SK-N-SH (cell line): ENCODE measurements around the gene EQTN. TPM values are rescaled to one million over a fixed set of nuclear protein-coding genes. Genes with fewer than 3 reads are reported as not detected.

Experiments
- CTCF ChIA-PET: fragments of 300-600, 350-600 bp; formaldehyde crosslinking; extraction: SDS; loops from one replicate; lab custom pipeline; 2021; lab: Yijun Ruan, JAX
- POLR2A ChIA-PET: fragments of 350-600 bp; sonication (Branson Sonifier 250); formaldehyde crosslinking; extraction: SDS; loops from one replicate; lab custom pipeline; 2020; ENCODE audit warnings: antibody characterized with exemption, inconsistent platforms; lab: Yijun Ruan, JAX
- DNase-seq: peaks from one replicate; pipeline ENCODE4 v3.0.0; 2012
- H2AFZ ChIP-seq: fragments of 200-600 bp; sonication (generic); 2 replicates; pipeline ENCODE4 v1.8.1; 2016; ENCODE audit warnings: antibody characterized with exemption, mild to moderate bottlenecking, low read depth
- H3F3A ChIP-seq: fragments of 200-600 bp; sonication (generic); replicated peaks from 2 replicates; pipeline ENCODE3; 2016; ENCODE audit warnings: antibody characterized with exemption, mild to moderate bottlenecking; ENCODE audit not compliant: insufficient read depth
- H3K27ac ChIP-seq, 2 experiments: fragments of 200-500 bp in 1 of 2; fragments of 200-600 bp in 1 of 2; sonication (Bioruptor generic) in 1 of 2; sonication (generic), shearing (Covaris generic) in 1 of 2; 2 replicates each; pipeline versions ENCODE4 v1.5.1 to v1.6.1; 2014 to 2016; ENCODE audit warnings: low read depth in 2 of 2, inconsistent platforms in 1 of 2, low read length in 1 of 2, mild to moderate bottlenecking in 1 of 2, mixed read lengths in 1 of 2
- H3K27me3 ChIP-seq: fragments of 200-600 bp; sonication (generic), shearing (Covaris generic); 2 replicates; pipeline ENCODE4 v1.6.1; 2016; ENCODE audit warnings: mixed run types; ENCODE audit not compliant: insufficient read depth
- H3K36me3 ChIP-seq, 2 experiments: fragments of 200-500 bp in 1 of 2; fragments of 200-600 bp in 1 of 2; sonication (Bioruptor generic) in 1 of 2; sonication (generic) in 1 of 2; replicated peaks in 1 of 2; 2 replicates each; pipeline versions ENCODE3 to v1.5.1; 2014 to 2016; ENCODE audit warnings: low read length in 1 of 2, mild to moderate bottlenecking in 1 of 2; ENCODE audit not compliant: insufficient read depth in 2 of 2, control insufficient read depth in 1 of 2
- H3K4me1 ChIP-seq, 2 experiments: fragments of 200-500 bp in 1 of 2; fragments of 200-600 bp in 1 of 2; sonication (Bioruptor generic) in 1 of 2; sonication (generic), shearing (Covaris generic) in 1 of 2; 2 replicates each; pipeline versions ENCODE4 v1.5.1 to v1.6.1; 2014 to 2016; ENCODE audit warnings: low read depth in 1 of 2, low read length in 1 of 2, mixed run types in 1 of 2; ENCODE audit not compliant: insufficient read depth in 2 of 2, control insufficient read depth in 1 of 2
- H3K4me2 ChIP-seq: fragments of 200-600 bp; sonication (generic), shearing (Covaris generic); 2 replicates; pipeline ENCODE4 v1.6.1; 2017; ENCODE audit warnings: mixed run types
- H3K4me3 ChIP-seq, 2 experiments: fragments of 200-500 bp in 1 of 2; fragments of 200-600 bp in 1 of 2; sonication (Bioruptor generic) in 1 of 2; sonication (generic), shearing (Covaris generic) in 1 of 2; 2 replicates each; pipeline versions ENCODE4 v1.5.1 to v1.8.1; 2014 to 2016; ENCODE audit warnings: low read depth in 2 of 2, inconsistent platforms in 1 of 2, low read length in 1 of 2, mild to moderate bottlenecking in 1 of 2, mixed read lengths in 1 of 2, moderate library complexity in 1 of 2
- H3K79me2 ChIP-seq: fragments of 200-600 bp; sonication (generic); 2 replicates; pipeline ENCODE4 v1.8.1; 2017; ENCODE audit warnings: mild to moderate bottlenecking; ENCODE audit not compliant: insufficient read depth
- H3K9ac ChIP-seq: fragments of 200-600 bp; sonication (generic); 2 replicates; pipeline ENCODE4 v1.6.1; 2017; ENCODE audit warnings: mixed run types
- H3K9me2 ChIP-seq: fragments of 200-600 bp; sonication (generic); 2 replicates; pipeline ENCODE4 v1.6.1; 2017; ENCODE audit warnings: mixed run types
- H3K9me3 ChIP-seq: fragments of 200-600 bp; sonication (generic); 2 replicates; pipeline ENCODE4 v1.6.1; 2017; ENCODE audit warnings: mixed run types, mild to moderate bottlenecking, moderate library complexity
- H4K20me1 ChIP-seq: fragments of 200-600 bp; sonication (generic); 2 replicates; pipeline ENCODE4 v1.6.1; 2017; ENCODE audit warnings: mild to moderate bottlenecking, mixed run types; ENCODE audit not compliant: insufficient read depth
- CTCF ChIP-seq: fragments of 200-600 bp; sonication (generic); IDR thresholded peaks from 2 replicates; pipeline ENCODE4 v1.6.1; 2017; ENCODE audit warnings: antibody characterized with exemption, mild to moderate bottlenecking, moderate library complexity
- GATA2 ChIP-seq: sonication (generic); formaldehyde crosslinking; IDR thresholded peaks from 2 replicates; pipeline ENCODE4 v1.5.0; 2020; ENCODE audit warnings: mild to moderate bottlenecking, missing genetic modification reagents
- NRF1 ChIP-seq: IDR thresholded peaks from 2 replicates; pipeline ENCODE4 v1.6.1; 2012; ENCODE audit warnings: low read depth, mild to moderate bottlenecking, low read length
- PBX3 ChIP-seq: IDR thresholded peaks from 2 replicates; pipeline ENCODE4; 2012
- RAD21 ChIP-seq: IDR thresholded peaks from 2 replicates; pipeline ENCODE4 v1.6.1; 2012; ENCODE audit warnings: mild to moderate bottlenecking, low read length
- SIN3A ChIP-seq: IDR thresholded peaks from 2 replicates; pipeline ENCODE4 v1.6.1; 2012; ENCODE audit warnings: low read depth, mild to moderate bottlenecking, low read length, moderate library complexity, borderline replicate concordance
- TCF12 ChIP-seq: IDR thresholded peaks from 2 replicates; pipeline ENCODE4 v1.4.0; 2012
- TEAD4 ChIP-seq: IDR thresholded peaks from 2 replicates; pipeline ENCODE4 v1.4.0; 2012; ENCODE audit warnings: mild to moderate bottlenecking, borderline replicate concordance; ENCODE audit not compliant: insufficient read depth
- WGBS: methylation state at CpG from one replicate; pipeline ENCODE4 v1.1.6; 2017; ENCODE audit warnings: low lambda C conversion rate; 5-methylcytosine and 5-hydroxymethylcytosine counted together
- polyA plus RNA-seq, 3 experiments: library from polyadenylated mRNA; depleted of rRNA; stranded (reverse); fragments of >200 nt; gene quantifications; 2 replicates each; pipeline ENCODE4 v1.2.3, GENCODE V29; 2012

The EQTN gene
- polyA plus RNA-seq, 1 of the 3 experiments (the other 2 are of a cell fraction) = not detected

GRCh38 chr9:27273186-27273585, 23.8 kb downstream of the EQTN start:
- Histone ChIP-seq H3K9me2 (no peaks in the 10 kb centered on the region), H3K4me3 (no peak overlapping the region), H2AFZ (no peak overlapping the region; the same call in 1 of the 2 replicates), H4K20me1 (no peaks in the 10 kb centered on the region), H3K4me2 (no peak overlapping the region), H3K27me3 (no peaks in the 10 kb centered on the region), H3K36me3 (no peaks in the 10 kb centered on the region), H3F3A (peaks cover 7% of the 10 kb centered on the region), H3K4me1 (no peaks in the 10 kb centered on the region; a peak in 1 of 4 replicates), H3K79me2 (no peaks in the 10 kb centered on the region), H3K9ac (no peak overlapping the region), H3K27ac (no peak overlapping the region), H3K9me3 (no peaks in the 10 kb centered on the region)
- CTCF ChIA-PET = interaction anchor here (0.7 kb wide), 1 partner anchor 620 kb away, joined by 3 read pairs; no protein-coding TSS in a partner anchor
- POLR2A ChIA-PET = no interaction called here
- no peak for TF ChIP-seq TCF12
- DNase-seq = no peak
- 52% methylated on average over 1 of the region's 1 CpG for WGBS

GRCh38 chr9:27272103-27272502, 24.8 kb downstream of the EQTN start:
- CTCF ChIA-PET = no interaction called here
- WGBS = 94% methylated on average over 2 of the region's 2 CpGs
- DNase-seq = no peak

More at GRCh38 chr9:27272103-27272502, 24.8 kb downstream of the EQTN start:
- Histone ChIP-seq H3K9me2 (no peaks in the 10 kb centered on the region), H2AFZ (no peak overlapping the region), H3K4me2 (no peak overlapping the region), H3F3A (peaks cover 4% of the 10 kb centered on the region), H3K27ac (no peak overlapping the region), H3K9ac (no peak overlapping the region), H4K20me1 (no peaks in the 10 kb centered on the region), H3K4me3 (no peak overlapping the region), H3K79me2 (no peaks in the 10 kb centered on the region), H3K36me3 (no peaks in the 10 kb centered on the region), H3K9me3 (no peaks in the 10 kb centered on the region), H3K4me1 (no peaks in the 10 kb centered on the region; a peak in 1 of 4 replicates), H3K27me3 (no peaks in the 10 kb centered on the region)
- POLR2A ChIA-PET = no interaction called here
- TF ChIP-seq RAD21 (no peak), TCF12 (no peak), GATA2 (CRISPR knock-in tag) (no peak), PBX3 (no peak), NRF1 (no peak), TEAD4 (no peak), CTCF (no peak), SIN3A (no peak)
